Liver (tissue), 9 donors: ENCODE data around the gene UBN2. TPM values are rescaled to one million over a fixed set of nuclear protein-coding genes. Genes with fewer than 3 reads are reported as not detected.

Experiments used
- DNase-seq: peaks from one replicate; pipeline ENCODE4 v3.0.0-alpha.2; 2017; ENCODE audit warnings: low spot score
- H3K27ac ChIP-seq, 2 donors: one replicate each; pipeline ENCODE4 v1.7.0; 2013; ENCODE audit warnings: inconsistent platforms in 2 of 2, low read length in 2 of 2, control low read depth in 1 of 2, low read depth in 1 of 2, mild to moderate bottlenecking in 1 of 2
- H3K27me3 ChIP-seq, 4 donors: one replicate each; pipeline versions ENCODE4 v1.6.1 to v1.7.0; 2013; ENCODE audit warnings: low read length in 3 of 4, inconsistent platforms in 1 of 4, mild to moderate bottlenecking in 1 of 4, moderate library complexity in 1 of 4; ENCODE audit not compliant: control insufficient read depth in 4 of 4, insufficient read depth in 4 of 4
- H3K36me3 ChIP-seq, 4 donors: one replicate each; pipeline versions ENCODE4 v1.6.1 to v1.7.0; 2013; ENCODE audit warnings: low read length in 3 of 4, mild to moderate bottlenecking in 3 of 4, low read depth in 1 of 4, moderate library complexity in 1 of 4; ENCODE audit not compliant: control insufficient read depth in 4 of 4, insufficient read depth in 3 of 4
- H3K4me1 ChIP-seq, 4 donors: one replicate each; pipeline versions ENCODE4 v1.6.1 to v1.7.0; 2013; ENCODE audit warnings: low read length in 3 of 4, mild to moderate bottlenecking in 3 of 4, moderate library complexity in 1 of 4; ENCODE audit not compliant: control insufficient read depth in 4 of 4, insufficient read depth in 4 of 4
- H3K4me3 ChIP-seq, 3 donors: one replicate each; pipeline versions ENCODE4 v1.6.1 to v1.7.0; 2013; ENCODE audit warnings: low read length in 3 of 3, control low read depth in 1 of 3, low read depth in 1 of 3, mild to moderate bottlenecking in 1 of 3
- H3K9ac ChIP-seq, 2 donors: one replicate each; pipeline ENCODE4 v1.7.0; 2013; ENCODE audit warnings: low read length in 2 of 2, mild to moderate bottlenecking in 2 of 2, moderate library complexity in 2 of 2, control low read depth in 1 of 2, low read depth in 1 of 2
- H3K9me3 ChIP-seq, 4 donors: one replicate each; pipeline versions ENCODE4 v1.6.1 to v1.7.0; 2013; ENCODE audit warnings: low read length in 3 of 4; ENCODE audit not compliant: control insufficient read depth in 4 of 4
- ATF3 ChIP-seq: IDR thresholded peaks from 2 replicates; pipeline ENCODE4 v1.6.1; 2016; ENCODE audit warnings: antibody characterized with exemption
- CTCF ChIP-seq: fragments of 150-350 bp; IDR thresholded peaks from 2 replicates; pipeline ENCODE4 v1.5.1; 2017; ENCODE audit warnings: improper control_type of control experiment, low read depth, low read length; ENCODE audit not compliant: missing input control
- EGR1 ChIP-seq, 2 donors: IDR thresholded peaks; 2 replicates each; pipeline ENCODE4 v1.6.1; 2016 to 2018; ENCODE audit warnings: antibody characterized with exemption in 2 of 2, low read depth in 2 of 2
- FOXA1 ChIP-seq: IDR thresholded peaks from 2 replicates; pipeline ENCODE4 v1.6.1; 2016; ENCODE audit warnings: antibody characterized with exemption
- FOXA2 ChIP-seq: IDR thresholded peaks from 2 replicates; pipeline ENCODE4 v1.6.1; 2016; ENCODE audit warnings: antibody characterized with exemption
- GABPA ChIP-seq, 2 donors: IDR thresholded peaks in 1 of 2; conservative IDR thresholded peaks in 1 of 2; 2 replicates each; pipeline ENCODE4 v1.6.1; 2016; ENCODE audit warnings: antibody characterized with exemption in 2 of 2, mild to moderate bottlenecking in 1 of 2, moderate library complexity in 1 of 2
- HNF4A ChIP-seq, 2 donors: conservative IDR thresholded peaks; 2 replicates each; pipeline ENCODE4 v1.6.1; 2016; ENCODE audit warnings: antibody characterized with exemption in 2 of 2, mild to moderate bottlenecking in 2 of 2
- HNF4G ChIP-seq: IDR thresholded peaks from 2 replicates; pipeline ENCODE4 v1.6.1; 2016; ENCODE audit warnings: antibody characterized with exemption
- JUND ChIP-seq, 2 donors: IDR thresholded peaks; 2 replicates each; pipeline ENCODE4 v1.6.1; 2016; ENCODE audit warnings: antibody characterized with exemption in 2 of 2
- MAX ChIP-seq: IDR thresholded peaks from 2 replicates; pipeline ENCODE4 v1.6.1; 2016; ENCODE audit warnings: antibody characterized with exemption
- NR2F2 ChIP-seq: IDR thresholded peaks from 2 replicates; pipeline ENCODE4 v1.6.1; 2016; ENCODE audit warnings: antibody characterized with exemption
- RAD21 ChIP-seq, 2 donors: IDR thresholded peaks; 2 replicates each; pipeline ENCODE4 v1.6.1; 2016; ENCODE audit warnings: antibody characterized with exemption in 2 of 2, mild to moderate bottlenecking in 2 of 2
- REST ChIP-seq: IDR thresholded peaks from 2 replicates; pipeline ENCODE4 v1.6.1; 2016; ENCODE audit warnings: antibody characterized with exemption, mild to moderate bottlenecking
- RXRA ChIP-seq, 2 donors: IDR thresholded peaks; 2 replicates each; pipeline ENCODE4 v1.6.1; 2017 to 2018; ENCODE audit warnings: antibody characterized with exemption in 2 of 2, mild to moderate bottlenecking in 1 of 2
- SP1 ChIP-seq: IDR thresholded peaks from 2 replicates; pipeline ENCODE4 v1.6.1; 2018; ENCODE audit warnings: antibody characterized with exemption, mild to moderate bottlenecking
- TAF1 ChIP-seq: conservative IDR thresholded peaks from 2 replicates; pipeline ENCODE4 v1.6.1; 2016; ENCODE audit warnings: antibody characterized with exemption, mild to moderate bottlenecking
- YY1 ChIP-seq: IDR thresholded peaks from 2 replicates; pipeline ENCODE4 v1.6.1; 2016; ENCODE audit warnings: antibody characterized with exemption, mild to moderate bottlenecking
- ZBTB33 ChIP-seq: IDR thresholded peaks from 2 replicates; pipeline ENCODE4 v1.6.1; 2016; ENCODE audit warnings: antibody characterized with exemption
- WGBS: extraction: QIAGEN DNeasy Blood & Tissue Kit; methylation state at CpG from one replicate; pipeline ENCODE4 v1.1.7; 2013; 5-methylcytosine and 5-hydroxymethylcytosine counted together
- polyA plus RNA-seq, 2 donors: library from polyadenylated mRNA; stranded (reverse) in 1 of 2; unstranded in 1 of 2; fragments of 200-250 nt in 1 of 2; fragments of >200 nt in 1 of 2; fragmentation: Nextera tagmentation in 1 of 2; extraction: Ambion mirVana in 1 of 2; gene quantifications; one replicate each; pipeline versions ENCODE4 v1.2.1 to v1.2.3, GENCODE V29; 2013 to 2015
- total RNA-seq, 2 donors: library from RNA; depleted of rRNA; stranded (reverse); fragments of >200 nt; gene quantifications; one replicate each; pipeline ENCODE4 v1.2.3, GENCODE V29; 2014
- donor health status: healthy.
- donor health status: healthy.
- donor health status: healthy.
- donor health status: healthy.
- donor health status: healthy.

UBN2 gene
- total and polyA plus RNA-seq, 4 donors, result 1.1 to 9.1 (median 4.8) TPM

GRCh38 chr7:139181404-139181803, 49.6 kb upstream of the UBN2 start:
- Histone ChIP-seq H3K9me3 (no peaks in the 10 kb centered on the region), H3K27ac (no peak overlapping the region), H3K27me3 (no peaks in the 10 kb centered on the region), H3K9ac (no peak overlapping the region), H3K36me3 (no peaks in the 10 kb centered on the region), H3K4me3 (no peak overlapping the region), H3K4me1 (no peaks in the 10 kb centered on the region)
- WGBS, result 98% methylated on average over 2 of the region's 2 CpGs
- no peak for DNase-seq
- TF ChIP-seq YY1 (no peak), FOXA2 (no peak), RXRA (IDR thresholded peaks at IDR 0.05) (no peak)

- 73% methylated on average over 1 of the region's 1 CpG for WGBS
- no peak for DNase-seq
- no peak overlapping the region for H3K27ac ChIP-seq
- no peak overlapping the region for H3K9ac ChIP-seq
- no peaks in the 10 kb centered on the region for H3K4me1 ChIP-seq
- no peak for TF ChIP-seq ZBTB33
- no peak for TF ChIP-seq EGR1 (IDR thresholded peaks at IDR 0.05; ENCODE audit: low read depth in 2 of 2)
- TF ChIP-seq RXRA (IDR thresholded peaks at IDR 0.05), result no peak
- no peak for TF ChIP-seq RAD21 (IDR thresholded peaks at IDR 0.05)
- TF ChIP-seq MAX, result no peak
- no peak overlapping the region for H3K4me3 ChIP-seq
- H3K36me3 ChIP-seq, result peaks cover 0 to 1% (median 0%) of the 10 kb centered on the region in 4 donors
- no peaks in the 10 kb centered on the region for H3K9me3 ChIP-seq
- H3K27me3 ChIP-seq, result no peaks in the 10 kb centered on the region
Observed at GRCh38 chr7:139182363-139182762, 48.7 kb upstream of the UBN2 start.

GRCh38 chr7:139183251-139183650, 47.8 kb upstream of the UBN2 start:
- no peak for DNase-seq
- 83% methylated on average over 2 of the region's 2 CpGs for WGBS
- H3K9me3 ChIP-seq, result no peaks in the 10 kb centered on the region
- H3K4me1 ChIP-seq, result no peaks in the 10 kb centered on the region
- no peaks in the 10 kb centered on the region for H3K27me3 ChIP-seq
- TF ChIP-seq MAX (no peak), RAD21 (IDR thresholded peaks at IDR 0.05) (no peak), YY1 (no peak), FOXA2 (no peak), ATF3 (no peak), GABPA (IDR thresholded peaks at IDR 0.05 in 1 of 2, conservative IDR thresholded peaks at IDR 0.05 in 1 of 2) (no peak), TAF1 (no peak), FOXA1 (no peak), HNF4A (conservative IDR thresholded peaks at IDR 0.05) (no peak), HNF4G (no peak), CTCF (no peak), NR2F2 (no peak), RXRA (IDR thresholded peaks at IDR 0.05) (no peak), ZBTB33 (no peak), REST (no peak), JUND (IDR thresholded peaks at IDR 0.05) (no peak), EGR1 (IDR thresholded peaks at IDR 0.05; ENCODE audit: low read depth in 2 of 2) (no peak), SP1 (no peak)
- H3K36me3 ChIP-seq, result peaks cover 0 to 1% (median 0%) of the 10 kb centered on the region in 4 donors
- no peak overlapping the region for H3K27ac ChIP-seq
- H3K9ac ChIP-seq, result no peak overlapping the region
- H3K4me3 ChIP-seq, result no peak overlapping the region
